Endodermal cell (in vitro differentiated cells): ENCODE data around the gene IRF2BPL. TPM values are rescaled to one million over a fixed set of nuclear protein-coding genes. Genes with fewer than 3 reads are reported as not detected.
A peak's percentile ranks its signal among the peaks of the same experiment; 100 is the strongest.

Source experiments
- DNase-seq: peaks from one replicate; pipeline ENCODE4 v3.0.0-alpha.2; 2017
- H3K27ac ChIP-seq: 2 replicates; pipeline ENCODE4 v1.5.1; 2013; ENCODE audit warnings: mild to moderate bottlenecking, low read depth, low read length, moderate library complexity
- H3K27me3 ChIP-seq: 2 replicates; pipeline ENCODE4 v1.6.1; 2013; ENCODE audit warnings: mild to moderate bottlenecking, low read length, moderate library complexity; ENCODE audit not compliant: insufficient read depth, control insufficient read depth, poor library complexity, severe bottlenecking
- H3K36me3 ChIP-seq: 2 replicates; pipeline ENCODE4 v1.7.0; 2013; ENCODE audit warnings: mild to moderate bottlenecking, low read length, moderate library complexity; ENCODE audit not compliant: control insufficient read depth, insufficient read depth
- H3K4me1 ChIP-seq: one replicate; pipeline ENCODE4 v1.7.0; 2013; ENCODE audit warnings: low read length; ENCODE audit not compliant: control insufficient read depth, insufficient read depth
- H3K4me3 ChIP-seq: 2 replicates; pipeline ENCODE4 v1.5.1; 2013; ENCODE audit warnings: mild to moderate bottlenecking, low read length, moderate library complexity
- H3K9ac ChIP-seq: 2 replicates; pipeline ENCODE4 v1.6.1; 2013; ENCODE audit warnings: mild to moderate bottlenecking, low read length, moderate library complexity; ENCODE audit not compliant: poor library complexity, severe bottlenecking; ENCODE audit errors: extremely low read depth
- H3K9me3 ChIP-seq: 2 replicates; pipeline ENCODE4 v1.6.1; 2013; ENCODE audit warnings: mild to moderate bottlenecking, low read length, moderate library complexity; ENCODE audit not compliant: control insufficient read depth
- H3K27ac Mint-ChIP-seq: 2 replicates; pipeline ENCODE4 v1.8.0; 2020; ENCODE audit warnings: mixed read lengths
- H3K27me3 Mint-ChIP-seq: 2 replicates; pipeline ENCODE4 v1.8.0; 2021; ENCODE audit warnings: mild to moderate bottlenecking, mixed read lengths; ENCODE audit not compliant: insufficient read depth
- H3K36me3 Mint-ChIP-seq: 2 replicates; pipeline ENCODE4 v1.8.0; 2020; ENCODE audit warnings: low read depth, mixed read lengths
- H3K4me1 Mint-ChIP-seq: 2 replicates; pipeline ENCODE4 v1.8.0; 2020; ENCODE audit warnings: mixed read lengths
- H3K4me3 Mint-ChIP-seq: 2 replicates; pipeline ENCODE4 v1.8.0; 2020; ENCODE audit warnings: mild to moderate bottlenecking, moderate library complexity, mixed read lengths
- H3K9me3 Mint-ChIP-seq: 2 replicates; pipeline ENCODE4 v1.8.0; 2020; ENCODE audit warnings: mild to moderate bottlenecking, mixed read lengths
- WGBS, 2 experiments: methylation state at CpG; one replicate each; pipeline versions ENCODE4 v1.1.5 to v1.1.7; 2013; ENCODE audit warnings: missing lambda C conversion rate in 2 of 2, mixed read lengths in 1 of 2; ENCODE audit not compliant: insufficient coverage in 1 of 2, insufficient read length in 1 of 2; 5-methylcytosine and 5-hydroxymethylcytosine counted together
- total RNA-seq, 2 donors: library from RNA; stranded (reverse); fragmentation: NEBNext Ultra II Directional in 1 of 2; extraction: Animal tissue kit (Norgen Biotek cat#: 25700) in 1 of 2; gene quantifications; 2 replicates in 1 of 2; 3 replicates in 1 of 2; pipeline ENCODE4 v1.2.1, GENCODE V29; 2021
- TF ChIP-seq, protein P1 (sequence below): fragments of 200-600 bp; sonication (generic); conservative IDR thresholded peaks from 2 replicates; pipeline ENCODE4 v1.5.0; 2021; ENCODE audit warnings: antibody characterized with exemption, mild to moderate bottlenecking

Gene IRF2BPL
- total RNA-seq, 2 donors from 2014 or later: 34.2 to 44.3 TPM

DNA sequence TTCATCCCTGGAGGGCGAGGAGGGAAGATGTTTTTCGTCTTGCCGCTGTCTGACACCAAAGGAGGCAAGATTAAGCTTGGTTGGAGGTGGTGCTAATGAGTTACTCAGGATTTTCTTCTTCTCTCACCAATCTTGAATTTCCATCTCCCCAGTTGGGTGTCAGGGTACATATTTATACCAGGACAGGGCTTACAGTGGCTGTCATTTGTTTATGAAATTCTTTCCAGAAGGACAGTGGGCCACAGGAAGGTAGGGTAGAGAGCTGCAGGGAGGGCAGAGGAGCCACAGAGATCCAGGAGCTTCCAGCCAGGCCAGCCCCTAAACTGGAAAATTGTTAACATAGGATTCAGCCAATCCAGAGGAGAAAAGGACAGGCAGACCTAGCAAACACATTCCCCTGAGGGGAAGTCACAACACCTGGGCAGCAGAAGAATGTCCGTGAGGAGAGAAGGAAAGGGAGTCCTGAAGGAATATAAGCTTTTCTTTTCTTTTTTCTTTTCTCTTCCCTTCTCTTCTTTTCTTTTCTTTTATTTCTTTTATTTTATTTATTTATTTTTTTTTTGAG, 40.5 kb downstream of the IRF2BPL start:
- TF ChIP-seq, protein P1, sequence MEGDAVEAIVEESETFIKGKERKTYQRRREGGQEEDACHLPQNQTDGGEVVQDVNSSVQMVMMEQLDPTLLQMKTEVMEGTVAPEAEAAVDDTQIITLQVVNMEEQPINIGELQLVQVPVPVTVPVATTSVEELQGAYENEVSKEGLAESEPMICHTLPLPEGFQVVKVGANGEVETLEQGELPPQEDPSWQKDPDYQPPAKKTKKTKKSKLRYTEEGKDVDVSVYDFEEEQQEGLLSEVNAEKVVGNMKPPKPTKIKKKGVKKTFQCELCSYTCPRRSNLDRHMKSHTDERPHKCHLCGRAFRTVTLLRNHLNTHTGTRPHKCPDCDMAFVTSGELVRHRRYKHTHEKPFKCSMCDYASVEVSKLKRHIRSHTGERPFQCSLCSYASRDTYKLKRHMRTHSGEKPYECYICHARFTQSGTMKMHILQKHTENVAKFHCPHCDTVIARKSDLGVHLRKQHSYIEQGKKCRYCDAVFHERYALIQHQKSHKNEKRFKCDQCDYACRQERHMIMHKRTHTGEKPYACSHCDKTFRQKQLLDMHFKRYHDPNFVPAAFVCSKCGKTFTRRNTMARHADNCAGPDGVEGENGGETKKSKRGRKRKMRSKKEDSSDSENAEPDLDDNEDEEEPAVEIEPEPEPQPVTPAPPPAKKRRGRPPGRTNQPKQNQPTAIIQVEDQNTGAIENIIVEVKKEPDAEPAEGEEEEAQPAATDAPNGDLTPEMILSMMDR: no peak
- Histone ChIP-seq H3K9ac (no peak overlapping the region), H3K27me3 (no peaks in the 10 kb centered on the region), H3K36me3 (no peaks in the 10 kb centered on the region), H3K4me3 (no peak overlapping the region), H3K27ac (no peak overlapping the region), H3K9me3 (no peaks in the 10 kb centered on the region), H3K4me1 (peaks cover 28% of the 10 kb centered on the region)
- H3K4me1 Mint-ChIP-seq: peaks cover 38% of the 10 kb centered on the region
- DNase-seq: peak; percentile 68
- H3K4me3 Mint-ChIP-seq: no peak overlapping the region
- no peaks in the 10 kb centered on the region for H3K36me3 Mint-ChIP-seq
- WGBS, 2 experiments: 53% methylated on average over 3 of the region's 4 CpGs; no CpG with 5 or more reads in 1 of the 2 experiments
- no peaks in the 10 kb centered on the region for H3K27me3 Mint-ChIP-seq
- H3K27ac Mint-ChIP-seq: peak overlapping the region; percentile 69
- H3K9me3 Mint-ChIP-seq: peaks cover 4% of the 10 kb centered on the region

DNA sequence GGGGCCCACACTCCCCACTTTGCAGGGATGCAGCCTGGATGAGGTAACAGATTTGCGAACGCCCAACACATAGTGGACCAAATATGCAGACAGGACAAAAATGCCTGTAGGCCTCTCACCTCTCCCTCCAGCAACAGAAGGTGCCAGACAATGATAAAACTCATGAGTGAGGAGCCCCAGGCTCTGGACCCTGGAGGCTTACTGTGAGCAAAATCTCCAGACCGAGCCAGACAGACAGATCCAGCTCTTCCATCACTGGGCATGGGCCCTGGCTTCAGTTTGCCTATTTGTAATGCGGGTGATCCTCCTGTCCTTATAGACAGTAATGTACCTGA, 42.3 kb downstream of the IRF2BPL start:
- 92 to 97% methylated on average over 4 of the region's 4 CpGs for WGBS, 2 experiments
- Histone ChIP-seq H3K4me1 (peaks cover 28% of the 10 kb centered on the region), H3K4me3 (no peak overlapping the region), H3K27me3 (no peaks in the 10 kb centered on the region), H3K36me3 (no peaks in the 10 kb centered on the region), H3K9me3 (no peaks in the 10 kb centered on the region), H3K9ac (no peak overlapping the region), H3K27ac (peak overlapping the region; percentile 57)
- TF ChIP-seq, protein P1: no peak
- H3K4me3 Mint-ChIP-seq: no peak overlapping the region
- peaks cover 3% of the 10 kb centered on the region for H3K27me3 Mint-ChIP-seq
- H3K36me3 Mint-ChIP-seq: no peaks in the 10 kb centered on the region
- peaks cover 38% of the 10 kb centered on the region for H3K4me1 Mint-ChIP-seq
- peaks cover 10% of the 10 kb centered on the region for H3K9me3 Mint-ChIP-seq
- H3K27ac Mint-ChIP-seq: peak overlapping the region; percentile 72
- DNase-seq: no peak

GRCh38 chr14:76985540-76986230, 42.8 kb downstream of the IRF2BPL start:
- Mint-ChIP-seq H3K36me3 (no peaks in the 10 kb centered on the region), H3K4me3 (no peak overlapping the region), H3K4me1 (peaks cover 38% of the 10 kb centered on the region), H3K27me3 (peaks cover 3% of the 10 kb centered on the region), H3K9me3 (peaks cover 10% of the 10 kb centered on the region), H3K27ac (peak overlapping the region; percentile 74)
- no peaks in the 10 kb centered on the region for H3K36me3 ChIP-seq
- H3K4me3 ChIP-seq: no peak overlapping the region
- peaks cover 28% of the 10 kb centered on the region for H3K4me1 ChIP-seq
- H3K9ac ChIP-seq: no peak overlapping the region
- 60 to 91% methylated on average over 1 to 4 of the region's 4 CpGs for WGBS, 2 experiments
- H3K27ac ChIP-seq: peak overlapping the region; percentile 57
- TF ChIP-seq, protein P1: no peak
- DNase-seq: peak; percentile 67
- H3K9me3 ChIP-seq: no peaks in the 10 kb centered on the region
- H3K27me3 ChIP-seq: no peaks in the 10 kb centered on the region
